LNCAP (cell line): Measurements from ENCODE around the gene NOC2L.

Experiments
- TF ChIP-seq, protein P1 (sequence below): fragments of 450-650 bp; IDR thresholded peaks from 2 replicates; pipeline ENCODE4 v1.5.1; 2017; ENCODE audit warnings: mild to moderate bottlenecking

Gene NOC2L

DNA sequence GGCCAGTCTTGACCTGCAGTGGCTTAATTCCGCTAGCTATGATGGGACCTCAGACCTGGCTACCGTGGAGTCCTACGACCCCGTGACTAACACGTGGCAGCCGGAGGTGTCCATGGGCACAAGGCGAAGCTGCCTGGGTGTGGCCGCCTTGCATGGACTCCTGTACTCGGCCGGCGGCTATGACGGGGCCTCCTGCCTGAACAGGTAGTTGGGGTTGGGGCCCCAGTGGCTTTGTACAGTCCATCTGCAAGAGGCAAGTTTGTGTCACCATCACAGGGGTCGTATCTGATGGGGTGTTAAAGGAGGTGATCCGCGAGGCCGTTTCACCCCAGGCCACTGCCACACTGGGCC, 4.2 kb upstream of the NOC2L start:
- TF ChIP-seq, protein P1, sequence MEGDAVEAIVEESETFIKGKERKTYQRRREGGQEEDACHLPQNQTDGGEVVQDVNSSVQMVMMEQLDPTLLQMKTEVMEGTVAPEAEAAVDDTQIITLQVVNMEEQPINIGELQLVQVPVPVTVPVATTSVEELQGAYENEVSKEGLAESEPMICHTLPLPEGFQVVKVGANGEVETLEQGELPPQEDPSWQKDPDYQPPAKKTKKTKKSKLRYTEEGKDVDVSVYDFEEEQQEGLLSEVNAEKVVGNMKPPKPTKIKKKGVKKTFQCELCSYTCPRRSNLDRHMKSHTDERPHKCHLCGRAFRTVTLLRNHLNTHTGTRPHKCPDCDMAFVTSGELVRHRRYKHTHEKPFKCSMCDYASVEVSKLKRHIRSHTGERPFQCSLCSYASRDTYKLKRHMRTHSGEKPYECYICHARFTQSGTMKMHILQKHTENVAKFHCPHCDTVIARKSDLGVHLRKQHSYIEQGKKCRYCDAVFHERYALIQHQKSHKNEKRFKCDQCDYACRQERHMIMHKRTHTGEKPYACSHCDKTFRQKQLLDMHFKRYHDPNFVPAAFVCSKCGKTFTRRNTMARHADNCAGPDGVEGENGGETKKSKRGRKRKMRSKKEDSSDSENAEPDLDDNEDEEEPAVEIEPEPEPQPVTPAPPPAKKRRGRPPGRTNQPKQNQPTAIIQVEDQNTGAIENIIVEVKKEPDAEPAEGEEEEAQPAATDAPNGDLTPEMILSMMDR, result no peak

DNA sequence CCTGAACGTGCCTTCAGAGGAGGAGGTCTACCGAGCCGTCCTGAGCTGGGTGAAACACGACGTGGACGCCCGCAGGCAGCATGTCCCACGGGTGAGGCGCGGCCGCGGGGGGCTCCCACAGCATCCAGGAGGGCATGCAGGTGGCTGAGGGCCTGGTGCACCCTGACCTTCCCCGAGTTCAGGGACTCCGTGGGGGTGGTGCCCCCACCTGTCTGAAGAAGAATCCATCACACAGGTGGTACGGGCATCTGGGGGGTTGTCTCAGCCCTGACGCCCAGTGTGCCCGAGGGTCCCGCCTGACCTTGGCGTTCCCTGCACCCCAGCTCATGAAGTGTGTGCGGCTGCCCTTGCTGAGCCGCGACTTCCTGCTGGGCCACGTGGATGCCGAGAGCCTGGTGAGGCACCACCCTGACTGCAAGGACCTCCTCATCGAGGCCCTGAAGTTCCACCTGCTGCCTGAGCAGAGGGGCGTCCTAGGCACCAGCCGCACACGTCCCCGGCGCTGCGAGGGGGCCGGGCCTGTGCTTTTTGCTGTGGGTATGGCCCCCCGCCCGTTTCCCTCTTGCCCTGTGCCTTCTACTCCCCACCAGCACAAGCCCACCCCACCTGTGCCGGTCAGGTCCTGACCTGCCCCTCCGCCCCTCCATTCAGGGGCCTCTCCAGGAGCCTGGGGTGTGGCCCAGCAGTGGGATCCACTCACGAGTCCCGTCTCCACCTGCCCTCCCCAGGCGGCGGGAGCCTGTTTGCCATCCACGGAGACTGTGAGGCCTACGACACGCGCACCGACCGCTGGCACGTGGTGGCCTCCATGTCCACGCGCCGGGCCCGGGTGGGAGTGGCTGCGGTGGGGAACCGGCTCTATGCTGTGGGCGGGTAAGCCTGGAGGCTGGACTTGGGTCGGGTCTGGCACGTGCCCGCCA, 3.6 kb upstream of the NOC2L start:
- TF ChIP-seq, protein P1, result no peak

DNA sequence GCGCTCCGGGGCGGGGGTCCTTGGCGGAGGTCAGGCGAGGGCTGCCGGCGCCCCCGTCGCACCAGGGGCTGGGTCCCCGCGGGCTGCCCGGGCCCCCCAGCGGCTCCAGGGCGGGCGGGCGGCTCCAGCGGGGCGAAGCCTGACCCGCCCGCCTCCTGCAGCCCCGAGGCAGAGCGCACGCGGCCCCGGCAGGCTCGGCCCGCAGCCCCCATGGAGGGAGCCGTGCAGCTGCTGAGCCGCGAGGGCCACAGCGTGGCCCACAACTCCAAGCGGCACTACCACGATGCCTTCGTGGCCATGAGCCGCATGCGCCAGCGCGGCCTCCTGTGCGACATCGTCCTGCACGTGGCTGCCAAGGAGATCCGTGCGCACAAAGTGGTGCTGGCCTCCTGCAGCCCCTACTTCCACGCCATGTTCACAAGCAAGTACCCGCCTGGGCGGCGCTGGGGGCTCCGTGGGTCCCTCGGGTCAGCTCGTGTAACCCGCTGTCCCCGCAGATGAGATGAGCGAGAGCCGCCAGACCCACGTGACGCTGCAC, 2.1 kb upstream of the NOC2L start:
- TF ChIP-seq, protein P1, result no peak

DNA sequence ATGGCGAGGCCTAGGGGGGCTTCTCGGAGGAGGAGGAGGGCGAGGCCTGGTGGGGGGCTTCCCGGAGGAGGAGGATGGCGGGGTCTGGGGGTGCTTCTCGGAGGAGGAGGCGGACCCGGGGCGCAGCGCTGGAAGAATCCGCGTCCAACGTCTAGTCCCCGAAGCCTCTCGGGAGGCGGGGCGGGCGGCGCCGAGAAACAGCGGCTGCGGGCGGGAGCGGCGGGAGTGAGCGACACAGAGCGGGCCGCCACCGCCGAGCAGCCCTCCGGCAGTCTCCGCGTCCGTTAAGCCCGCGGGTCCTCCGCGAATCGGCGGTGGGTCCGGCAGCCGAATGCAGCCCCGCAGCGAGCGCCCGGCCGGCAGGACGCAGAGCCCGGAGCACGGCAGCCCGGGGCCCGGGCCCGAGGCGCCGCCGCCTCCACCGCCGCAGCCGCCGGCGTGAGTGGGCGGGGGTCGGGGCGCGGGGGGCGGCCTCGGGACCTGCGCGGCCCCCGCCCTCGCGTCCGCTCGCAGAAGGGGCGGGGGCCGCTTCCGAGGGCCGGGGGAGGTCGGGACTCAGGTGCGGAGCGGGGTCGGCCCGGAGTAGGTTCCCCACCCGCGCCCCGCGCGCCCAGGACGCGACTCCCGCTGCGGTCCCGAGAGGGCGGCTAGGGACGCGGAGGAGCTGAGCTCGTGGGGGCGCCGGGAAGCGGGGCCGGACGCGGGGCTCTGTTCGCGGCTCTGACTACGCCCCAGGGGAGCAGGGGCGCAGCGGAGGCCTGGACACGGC, 1.5 kb upstream of the NOC2L start, which contains the start of gene KLHL17:
Gene KLHL17 (plus strand): TSS at position 222 of the 769 bp plus-strand sequence. CDS start 110 bp downstream, at position 332.
- TF ChIP-seq, protein P1, result no peak

DNA sequence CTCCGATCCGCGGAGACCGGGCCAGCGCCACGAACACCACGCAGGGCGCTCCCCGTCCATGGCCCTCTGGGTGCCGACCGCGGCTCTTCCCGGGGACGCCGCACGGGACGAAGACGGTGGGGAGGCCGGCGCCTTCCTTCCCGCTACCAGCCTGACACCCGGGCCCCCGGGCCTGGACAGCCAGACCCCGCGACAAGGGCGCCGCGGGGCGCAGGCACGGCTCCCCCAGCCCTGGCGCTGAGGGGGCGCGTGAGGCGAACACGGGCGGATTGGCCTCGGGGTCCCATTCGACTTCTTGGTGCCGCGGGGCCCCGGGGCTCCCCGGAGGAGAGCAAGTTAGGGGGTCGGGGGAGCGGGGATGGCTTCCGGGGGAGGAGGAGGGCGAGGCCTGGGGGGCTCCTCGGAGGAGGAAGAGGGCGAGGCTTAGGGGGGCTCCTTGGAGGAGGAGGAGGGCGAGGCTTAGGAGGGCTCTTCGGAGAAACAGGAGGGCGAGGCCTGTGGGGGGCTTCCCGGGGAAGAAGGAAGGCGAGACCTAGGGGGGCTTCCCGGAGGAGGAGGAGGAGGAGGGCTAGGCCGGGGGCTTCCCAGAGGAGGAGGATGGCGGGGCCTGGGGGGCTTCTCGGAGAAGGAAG, 791 bp upstream of the NOC2L start:
- TF ChIP-seq, protein P1, result no peak

DNA sequence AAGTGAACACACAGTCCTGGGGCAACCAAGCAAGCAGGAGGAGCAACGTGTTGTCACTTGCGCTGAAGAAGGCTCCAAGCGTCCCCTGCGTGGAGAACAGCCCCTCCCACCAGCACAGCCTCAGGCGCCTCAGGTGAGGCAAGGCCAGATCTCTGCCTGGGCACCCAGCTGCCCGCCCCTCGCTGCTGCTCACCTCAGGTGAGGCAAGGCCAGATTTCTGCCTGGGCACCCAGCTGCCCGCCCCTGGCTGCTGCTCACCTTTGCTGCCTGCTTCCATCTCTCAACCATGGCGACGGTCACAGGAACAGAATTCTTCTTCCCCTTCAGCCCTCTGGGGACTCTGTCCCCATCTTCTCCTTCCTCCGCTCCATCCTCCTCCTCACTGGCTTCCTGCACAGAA, 2.4 kb downstream of the NOC2L start:
- TF ChIP-seq, protein P1, result no peak

DNA sequence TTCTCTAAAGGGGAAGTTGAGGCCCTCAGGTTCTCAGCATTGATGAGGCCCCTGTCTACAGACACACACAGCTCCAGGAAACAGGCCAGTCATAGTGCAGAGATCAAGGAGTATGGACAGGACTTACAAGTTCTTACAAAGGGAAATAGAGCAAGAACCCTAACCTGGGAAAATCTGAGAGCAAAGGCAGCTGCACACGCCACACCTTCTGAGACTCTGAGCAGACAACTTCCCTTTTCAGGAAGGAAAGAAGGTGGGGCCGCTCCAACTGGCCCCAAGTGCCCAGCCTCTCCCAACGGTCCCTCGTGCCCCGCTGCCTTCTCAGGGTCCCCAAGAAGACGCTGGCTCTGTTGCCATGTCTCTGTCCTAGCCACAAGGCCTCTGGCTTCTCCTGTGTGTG, 3.6 kb downstream of the NOC2L start:
- TF ChIP-seq, protein P1, result no peak
